PFSK-1 (cell line): ENCODE data around the gene USP31.

Source experiments
- FOXP2 ChIP-seq: optimal IDR thresholded peaks from 2 replicates; pipeline ENCODE3; 2011; ENCODE audit warnings: borderline replicate concordance, control low read depth, inconsistent platforms; ENCODE audit not compliant: insufficient read depth; ENCODE audit errors: extremely low read length, extremely low read depth
- POLR2AphosphoS5 ChIP-seq: IDR thresholded peaks from 2 replicates; pipeline ENCODE4 v1.6.1; 2012; ENCODE audit warnings: low read depth, mild to moderate bottlenecking, control low read depth, low read length, moderate library complexity
- SIN3A ChIP-seq: IDR thresholded peaks from 2 replicates; pipeline ENCODE4 v1.6.1; 2012; ENCODE audit warnings: mild to moderate bottlenecking, low read length, moderate library complexity, borderline replicate concordance; ENCODE audit not compliant: insufficient read depth
- TAF1 ChIP-seq: IDR thresholded peaks from 2 replicates; pipeline ENCODE4 v1.6.1; 2012; ENCODE audit warnings: low read length, control low read depth, borderline replicate concordance; ENCODE audit not compliant: insufficient read depth
- TF ChIP-seq, protein P1 (sequence below), 2 experiments: IDR thresholded peaks; 2 replicates each; pipeline versions ENCODE4 v1.6.1 to v1.8.0; 2011 to 2012; ENCODE audit warnings: low read depth in 2 of 2, low read length in 2 of 2, control low read depth in 1 of 2, inconsistent platforms in 1 of 2, mild to moderate bottlenecking in 1 of 2, moderate library complexity in 1 of 2; ENCODE audit not compliant: insufficient read depth in 1 of 2

Gene USP31

DNA sequence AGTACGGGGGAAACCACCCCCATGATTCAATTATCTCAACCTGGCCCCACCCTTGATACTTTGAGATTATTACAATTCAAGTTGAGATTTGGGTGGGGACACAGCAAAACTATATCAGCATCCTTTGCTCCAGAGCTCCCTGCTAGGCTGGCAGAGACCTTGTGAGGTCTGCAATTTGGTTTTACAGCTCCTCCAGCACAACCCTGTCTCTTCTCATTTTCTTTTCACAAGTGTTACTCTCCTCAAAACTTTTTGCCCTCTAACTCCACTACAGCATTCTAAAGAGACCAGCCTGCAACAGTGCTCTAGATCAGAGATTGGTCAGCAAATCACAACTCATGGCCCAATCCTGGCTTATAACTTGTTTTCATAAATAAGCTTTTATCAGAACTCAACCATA is 114.0 kb downstream of the USP31 start:
- TF ChIP-seq SIN3A (no peak), TAF1 (no peak), FOXP2 (no peak), POLR2AphosphoS5 (no peak)
- TF ChIP-seq, protein P1, sequence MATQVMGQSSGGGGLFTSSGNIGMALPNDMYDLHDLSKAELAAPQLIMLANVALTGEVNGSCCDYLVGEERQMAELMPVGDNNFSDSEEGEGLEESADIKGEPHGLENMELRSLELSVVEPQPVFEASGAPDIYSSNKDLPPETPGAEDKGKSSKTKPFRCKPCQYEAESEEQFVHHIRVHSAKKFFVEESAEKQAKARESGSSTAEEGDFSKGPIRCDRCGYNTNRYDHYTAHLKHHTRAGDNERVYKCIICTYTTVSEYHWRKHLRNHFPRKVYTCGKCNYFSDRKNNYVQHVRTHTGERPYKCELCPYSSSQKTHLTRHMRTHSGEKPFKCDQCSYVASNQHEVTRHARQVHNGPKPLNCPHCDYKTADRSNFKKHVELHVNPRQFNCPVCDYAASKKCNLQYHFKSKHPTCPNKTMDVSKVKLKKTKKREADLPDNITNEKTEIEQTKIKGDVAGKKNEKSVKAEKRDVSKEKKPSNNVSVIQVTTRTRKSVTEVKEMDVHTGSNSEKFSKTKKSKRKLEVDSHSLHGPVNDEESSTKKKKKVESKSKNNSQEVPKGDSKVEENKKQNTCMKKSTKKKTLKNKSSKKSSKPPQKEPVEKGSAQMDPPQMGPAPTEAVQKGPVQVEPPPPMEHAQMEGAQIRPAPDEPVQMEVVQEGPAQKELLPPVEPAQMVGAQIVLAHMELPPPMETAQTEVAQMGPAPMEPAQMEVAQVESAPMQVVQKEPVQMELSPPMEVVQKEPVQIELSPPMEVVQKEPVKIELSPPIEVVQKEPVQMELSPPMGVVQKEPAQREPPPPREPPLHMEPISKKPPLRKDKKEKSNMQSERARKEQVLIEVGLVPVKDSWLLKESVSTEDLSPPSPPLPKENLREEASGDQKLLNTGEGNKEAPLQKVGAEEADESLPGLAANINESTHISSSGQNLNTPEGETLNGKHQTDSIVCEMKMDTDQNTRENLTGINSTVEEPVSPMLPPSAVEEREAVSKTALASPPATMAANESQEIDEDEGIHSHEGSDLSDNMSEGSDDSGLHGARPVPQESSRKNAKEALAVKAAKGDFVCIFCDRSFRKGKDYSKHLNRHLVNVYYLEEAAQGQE (IDR thresholded peaks at IDR 0.05; ENCODE audit: insufficient read depth in 1 of 2, low read depth in 2 of 2, low read length in 2 of 2) = no peak

DNA sequence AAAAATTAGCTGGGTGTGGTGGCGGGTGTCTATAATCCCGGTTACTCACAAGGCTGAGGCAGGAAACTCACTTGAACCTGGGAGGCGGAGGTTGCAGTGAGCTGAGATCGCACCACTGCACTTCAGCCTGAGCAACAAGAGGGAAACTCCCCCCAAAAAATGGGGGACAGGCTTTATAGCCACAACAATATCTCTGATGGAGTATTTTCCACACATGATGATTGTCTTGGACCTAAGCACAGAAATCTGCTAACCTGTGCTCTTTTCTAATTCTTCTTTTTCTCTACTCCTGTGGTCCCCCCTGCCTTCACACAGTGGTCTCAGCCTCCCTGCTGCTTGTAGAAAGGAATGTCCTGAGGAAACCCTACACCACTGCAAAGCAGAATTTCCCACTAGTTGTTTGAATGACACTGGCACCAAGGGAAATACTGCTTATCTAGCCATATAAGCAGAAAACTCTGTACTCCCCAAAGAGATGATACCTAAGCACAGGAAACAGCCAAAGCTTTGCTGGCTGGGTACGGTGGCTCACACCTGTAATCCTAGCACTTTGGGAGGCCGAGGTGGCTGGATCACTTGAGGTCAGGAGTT is 117.6 kb downstream of the USP31 start:
- TF ChIP-seq TAF1 = no peak
- TF ChIP-seq SIN3A = no peak
- TF ChIP-seq, protein P1 (IDR thresholded peaks at IDR 0.05; ENCODE audit: insufficient read depth in 1 of 2, low read depth in 2 of 2, low read length in 2 of 2) = no peak
- no peak for TF ChIP-seq FOXP2
- TF ChIP-seq POLR2AphosphoS5 = no peak

GRCh38 chr16:23029733-23030420 is 119.4 kb downstream of the USP31 start:
- TF ChIP-seq SIN3A (no peak), FOXP2 (no peak), TAF1 (no peak), POLR2AphosphoS5 (no peak)
- TF ChIP-seq, protein P1 (IDR thresholded peaks at IDR 0.05; ENCODE audit: insufficient read depth in 1 of 2, low read depth in 2 of 2, low read length in 2 of 2) = no peak

- TF ChIP-seq POLR2AphosphoS5 (no peak), TAF1 (no peak), SIN3A (no peak), FOXP2 (no peak)
- TF ChIP-seq, protein P1 (IDR thresholded peaks at IDR 0.05; ENCODE audit: insufficient read depth in 1 of 2, low read depth in 2 of 2, low read length in 2 of 2) = no peak
Measured at GRCh38 chr16:23027386-23027785, 121.9 kb downstream of the USP31 start.
